Measurements from ENCODE around the gene SYVN1. TPM values are rescaled to one million over a fixed set of nuclear protein-coding genes. Genes with fewer than 3 reads are reported as not detected.

Gene SYVN1
- total RNA-seq, 1 experiment from 2014 or later, result 34.8 TPM

DNA sequence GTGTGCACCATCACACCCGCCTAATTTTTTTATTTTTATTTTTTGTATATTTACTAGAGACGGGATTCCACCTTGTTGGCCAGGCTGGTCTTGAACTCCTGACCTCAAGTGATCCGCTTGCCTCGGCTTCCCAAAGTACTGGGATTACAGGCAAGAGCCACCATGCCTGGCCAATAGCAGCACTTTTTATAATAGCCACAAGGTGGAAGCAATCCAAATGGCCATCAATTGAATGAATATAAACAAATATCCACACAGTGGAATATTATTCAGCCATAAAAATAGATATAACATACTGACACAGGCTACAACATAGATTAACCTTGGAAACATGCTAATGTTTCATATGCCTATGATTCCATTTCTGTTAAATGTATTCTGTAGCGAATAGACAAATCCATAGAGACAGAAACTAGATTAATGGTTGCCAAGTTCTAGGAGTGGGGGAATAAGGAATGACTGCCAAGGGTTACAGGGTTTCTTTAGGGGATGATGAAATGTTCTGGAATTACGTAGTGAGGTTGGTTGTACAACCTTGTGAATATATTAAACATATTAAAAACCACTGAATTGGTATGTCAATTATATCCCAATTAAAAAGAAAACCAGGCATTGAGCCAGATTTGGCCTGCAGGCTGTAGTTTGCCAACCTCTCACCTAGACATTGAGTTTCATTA, 33.5 kb downstream of the SYVN1 start:
- TF ChIP-seq, protein P1, sequence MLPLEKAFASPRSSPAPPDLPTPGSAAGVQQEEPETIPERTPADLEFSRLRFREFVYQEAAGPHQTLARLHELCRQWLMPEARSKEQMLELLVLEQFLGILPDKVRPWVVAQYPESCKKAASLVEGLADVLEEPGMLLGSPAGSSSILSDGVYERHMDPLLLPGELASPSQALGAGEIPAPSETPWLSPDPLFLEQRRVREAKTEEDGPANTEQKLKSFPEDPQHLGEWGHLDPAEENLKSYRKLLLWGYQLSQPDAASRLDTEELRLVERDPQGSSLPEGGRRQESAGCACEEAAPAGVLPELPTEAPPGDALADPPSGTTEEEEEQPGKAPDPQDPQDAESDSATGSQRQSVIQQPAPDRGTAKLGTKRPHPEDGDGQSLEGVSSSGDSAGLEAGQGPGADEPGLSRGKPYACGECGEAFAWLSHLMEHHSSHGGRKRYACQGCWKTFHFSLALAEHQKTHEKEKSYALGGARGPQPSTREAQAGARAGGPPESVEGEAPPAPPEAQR (CRISPR knock-in tag; IDR thresholded peaks at IDR 0.05), result no peak
- no peak for TF ChIP-seq ZNF138 (CRISPR knock-in tag; conservative IDR thresholded peaks at IDR 0.05)
- POLR2A ChIA-PET, result interaction anchor here (1.0 kb wide), 1 partner anchor 17 kb away, joined by 10 read pairs; the partner anchor contains the start of gene ZNHIT2

DNA sequence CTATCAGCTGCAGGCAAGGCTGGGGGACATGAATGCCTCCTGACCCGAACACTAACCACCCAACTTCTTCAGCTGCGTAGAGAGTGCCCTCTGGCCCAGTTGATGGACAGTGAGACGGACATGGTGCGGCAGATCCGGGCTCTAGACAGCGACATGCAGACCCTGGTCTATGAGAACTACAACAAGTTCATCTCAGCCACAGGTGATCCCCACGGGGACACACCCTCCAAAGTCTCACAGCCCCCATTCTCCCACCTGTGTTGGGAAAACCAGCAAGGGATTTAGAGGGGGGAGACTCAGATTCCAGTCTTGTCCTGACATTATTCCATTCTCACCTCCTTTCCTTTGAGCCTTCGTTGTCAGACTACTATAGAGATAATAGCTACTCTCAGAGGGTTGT, 37.4 kb downstream of the SYVN1 start:
- CTCF ChIA-PET, result interaction anchor here (0.6 to 9.9 kb wide), 6 partner anchors 15 to 372 kb away, joined by 3 to 104 read pairs (median 4); partner anchors contain the start of genes ARL2, TM7SF2 and ZNHIT2
- H3K36me3 Mint-ChIP-seq, result peaks cover 8% of the 10 kb centered on the region
- no peaks in the 10 kb centered on the region for H3K9me3 Mint-ChIP-seq
- peaks cover 6% of the 10 kb centered on the region for H3K4me1 Mint-ChIP-seq
- H3K27me3 Mint-ChIP-seq (ENCODE audit: low read depth), result no peaks in the 10 kb centered on the region
- TF ChIP-seq, protein P2, sequence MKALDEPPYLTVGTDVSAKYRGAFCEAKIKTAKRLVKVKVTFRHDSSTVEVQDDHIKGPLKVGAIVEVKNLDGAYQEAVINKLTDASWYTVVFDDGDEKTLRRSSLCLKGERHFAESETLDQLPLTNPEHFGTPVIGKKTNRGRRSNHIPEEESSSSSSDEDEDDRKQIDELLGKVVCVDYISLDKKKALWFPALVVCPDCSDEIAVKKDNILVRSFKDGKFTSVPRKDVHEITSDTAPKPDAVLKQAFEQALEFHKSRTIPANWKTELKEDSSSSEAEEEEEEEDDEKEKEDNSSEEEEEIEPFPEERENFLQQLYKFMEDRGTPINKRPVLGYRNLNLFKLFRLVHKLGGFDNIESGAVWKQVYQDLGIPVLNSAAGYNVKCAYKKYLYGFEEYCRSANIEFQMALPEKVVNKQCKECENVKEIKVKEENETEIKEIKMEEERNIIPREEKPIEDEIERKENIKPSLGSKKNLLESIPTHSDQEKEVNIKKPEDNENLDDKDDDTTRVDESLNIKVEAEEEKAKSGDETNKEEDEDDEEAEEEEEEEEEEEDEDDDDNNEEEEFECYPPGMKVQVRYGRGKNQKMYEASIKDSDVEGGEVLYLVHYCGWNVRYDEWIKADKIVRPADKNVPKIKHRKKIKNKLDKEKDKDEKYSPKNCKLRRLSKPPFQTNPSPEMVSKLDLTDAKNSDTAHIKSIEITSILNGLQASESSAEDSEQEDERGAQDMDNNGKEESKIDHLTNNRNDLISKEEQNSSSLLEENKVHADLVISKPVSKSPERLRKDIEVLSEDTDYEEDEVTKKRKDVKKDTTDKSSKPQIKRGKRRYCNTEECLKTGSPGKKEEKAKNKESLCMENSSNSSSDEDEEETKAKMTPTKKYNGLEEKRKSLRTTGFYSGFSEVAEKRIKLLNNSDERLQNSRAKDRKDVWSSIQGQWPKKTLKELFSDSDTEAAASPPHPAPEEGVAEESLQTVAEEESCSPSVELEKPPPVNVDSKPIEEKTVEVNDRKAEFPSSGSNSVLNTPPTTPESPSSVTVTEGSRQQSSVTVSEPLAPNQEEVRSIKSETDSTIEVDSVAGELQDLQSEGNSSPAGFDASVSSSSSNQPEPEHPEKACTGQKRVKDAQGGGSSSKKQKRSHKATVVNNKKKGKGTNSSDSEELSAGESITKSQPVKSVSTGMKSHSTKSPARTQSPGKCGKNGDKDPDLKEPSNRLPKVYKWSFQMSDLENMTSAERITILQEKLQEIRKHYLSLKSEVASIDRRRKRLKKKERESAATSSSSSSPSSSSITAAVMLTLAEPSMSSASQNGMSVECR (CRISPR knock-in tag; IDR thresholded peaks at IDR 0.05; ENCODE audit: borderline replicate concordance), result no peak
- TF ChIP-seq SMAD3 (CRISPR knock-in tag; IDR thresholded peaks at IDR 0.05; ENCODE audit: borderline replicate concordance), result no peak
- no peak for DNase-seq (ENCODE audit: low spot score)
- no peak overlapping the region for H3K27ac Mint-ChIP-seq
- no peak for ATAC-seq
- POLR2A ChIA-PET, result interaction anchor here (0.6 to 1.6 kb wide), 6 partner anchors 14 to 913 kb away, joined by 3 to 9 read pairs (median 4); partner anchors contain the start of genes BATF2, FAU, MRPL49 and TM7SF2
- H3K4me3 Mint-ChIP-seq, result peak overlapping the region; percentile 90

More for the DNA sequence above, 33.5 kb downstream of the SYVN1 start:
- H3K36me3 Mint-ChIP-seq, result peaks cover 11% of the 10 kb centered on the region
- DNase-seq (ENCODE audit: low spot score), result no peak
- ATAC-seq, result no peak
- no peak overlapping the region for H3K27ac Mint-ChIP-seq
- CTCF ChIA-PET, result interaction anchor here (9.9 kb wide), 1 partner anchor 11 kb away, joined by 104 read pairs; the partner anchor contains the start of gene TM7SF2
- H3K9me3 Mint-ChIP-seq, result no peaks in the 10 kb centered on the region
- no peak overlapping the region for H3K4me3 Mint-ChIP-seq
- no peaks in the 10 kb centered on the region for H3K27me3 Mint-ChIP-seq (ENCODE audit: low read depth)
- H3K4me1 Mint-ChIP-seq, result peaks cover 4% of the 10 kb centered on the region

DNA sequence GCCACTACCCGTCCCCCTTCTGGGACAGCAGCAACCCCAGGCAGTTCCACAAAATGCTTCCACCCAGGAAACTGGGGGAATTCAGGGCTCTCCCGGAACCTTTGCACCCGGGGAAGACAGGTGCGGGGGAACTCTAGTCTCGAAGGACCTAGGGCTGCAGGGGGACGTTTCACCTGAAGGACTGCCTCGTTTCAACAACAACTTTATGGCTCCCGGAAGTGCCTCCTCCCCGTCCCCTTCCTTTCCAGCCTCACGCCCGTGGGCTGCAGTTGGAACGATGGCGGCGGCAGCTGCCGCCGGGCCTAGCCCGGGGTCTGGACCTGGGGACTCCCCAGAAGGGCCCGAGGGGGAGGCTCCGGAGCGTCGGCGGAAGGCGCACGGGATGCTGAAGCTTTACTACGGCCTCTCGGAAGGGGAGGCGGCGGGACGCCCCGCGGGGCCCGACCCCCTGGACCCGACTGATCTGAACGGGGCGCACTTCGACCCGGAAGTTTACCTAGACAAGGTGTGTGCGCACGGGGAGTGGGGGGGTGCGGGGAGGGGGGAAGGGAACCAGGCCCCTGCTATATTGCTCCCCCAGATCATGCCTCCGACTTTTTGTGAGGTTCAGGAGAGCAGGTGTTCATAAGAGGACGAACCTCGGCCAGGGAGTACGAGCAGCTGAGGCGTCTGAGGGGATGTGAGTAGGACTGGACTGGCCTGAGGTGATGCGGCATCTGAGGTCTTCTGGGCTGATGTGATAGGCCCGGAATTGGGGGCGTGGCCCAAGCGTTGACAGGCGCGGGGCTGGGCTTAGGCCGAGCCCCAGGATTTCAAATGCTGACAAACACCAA, 38.1 kb downstream of the SYVN1 start, which contains the start of gene VPS51:
VPS51 (plus strand) TSS at position 241 of the 833 bp plus-strand sequence; CDS start at position 278, 37 bp downstream.
- no peaks in the 10 kb centered on the region for H3K9me3 Mint-ChIP-seq
- peak within 1 kb of the TSS; percentile 99 for H3K27ac Mint-ChIP-seq
- POLR2A ChIA-PET, result interaction anchor here (0.6 to 1.6 kb wide), 6 partner anchors 15 to 912 kb away, joined by 3 to 9 read pairs (median 4); partner anchors contain the start of genes BATF2, FAU, MRPL49 and TM7SF2
- peak within 1 kb of the TSS; percentile 90 for H3K4me3 Mint-ChIP-seq
- DNase-seq (ENCODE audit: low spot score) (peak; percentile 91), ATAC-seq (peak; percentile 98)
- H3K27me3 Mint-ChIP-seq (ENCODE audit: low read depth), result no peaks in the 10 kb centered on the region
- H3K4me1 Mint-ChIP-seq, result peaks cover 6% of the 10 kb centered on the region
- CTCF ChIA-PET, result interaction anchor here (0.6 to 9.9 kb wide), 7 partner anchors 15 to 371 kb away, joined by 3 to 104 read pairs (median 3); partner anchors contain the start of genes ARL2, SNX15, TM7SF2 and ZNHIT2
- H3K36me3 Mint-ChIP-seq, result peaks cover 8% of the 10 kb centered on the region
- TF ChIP-seq GTF2I (CRISPR knock-in tag; conservative IDR thresholded peaks at IDR 0.05) (0 out of 2 replicates have a peak, but pooled peaks have one; percentile 14), SMAD3 (CRISPR knock-in tag; IDR thresholded peaks at IDR 0.05; ENCODE audit: borderline replicate concordance) (no peak), ETV6 (CRISPR knock-in tag; IDR thresholded peaks at IDR 0.05) (peak; percentile 85; the same call in 1 of the 2 replicates), FOXK1 (CRISPR knock-in tag; IDR thresholded peaks at IDR 0.05) (peak; percentile 90)
- TF ChIP-seq, protein P3, sequence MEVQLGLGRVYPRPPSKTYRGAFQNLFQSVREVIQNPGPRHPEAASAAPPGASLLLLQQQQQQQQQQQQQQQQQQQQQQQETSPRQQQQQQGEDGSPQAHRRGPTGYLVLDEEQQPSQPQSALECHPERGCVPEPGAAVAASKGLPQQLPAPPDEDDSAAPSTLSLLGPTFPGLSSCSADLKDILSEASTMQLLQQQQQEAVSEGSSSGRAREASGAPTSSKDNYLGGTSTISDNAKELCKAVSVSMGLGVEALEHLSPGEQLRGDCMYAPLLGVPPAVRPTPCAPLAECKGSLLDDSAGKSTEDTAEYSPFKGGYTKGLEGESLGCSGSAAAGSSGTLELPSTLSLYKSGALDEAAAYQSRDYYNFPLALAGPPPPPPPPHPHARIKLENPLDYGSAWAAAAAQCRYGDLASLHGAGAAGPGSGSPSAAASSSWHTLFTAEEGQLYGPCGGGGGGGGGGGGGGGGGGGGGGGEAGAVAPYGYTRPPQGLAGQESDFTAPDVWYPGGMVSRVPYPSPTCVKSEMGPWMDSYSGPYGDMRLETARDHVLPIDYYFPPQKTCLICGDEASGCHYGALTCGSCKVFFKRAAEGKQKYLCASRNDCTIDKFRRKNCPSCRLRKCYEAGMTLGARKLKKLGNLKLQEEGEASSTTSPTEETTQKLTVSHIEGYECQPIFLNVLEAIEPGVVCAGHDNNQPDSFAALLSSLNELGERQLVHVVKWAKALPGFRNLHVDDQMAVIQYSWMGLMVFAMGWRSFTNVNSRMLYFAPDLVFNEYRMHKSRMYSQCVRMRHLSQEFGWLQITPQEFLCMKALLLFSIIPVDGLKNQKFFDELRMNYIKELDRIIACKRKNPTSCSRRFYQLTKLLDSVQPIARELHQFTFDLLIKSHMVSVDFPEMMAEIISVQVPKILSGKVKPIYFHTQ (CRISPR knock-in tag; IDR thresholded peaks at IDR 0.05), result peak; percentile 11; the same call in 1 of the 2 replicates
- TF ChIP-seq, protein P4, sequence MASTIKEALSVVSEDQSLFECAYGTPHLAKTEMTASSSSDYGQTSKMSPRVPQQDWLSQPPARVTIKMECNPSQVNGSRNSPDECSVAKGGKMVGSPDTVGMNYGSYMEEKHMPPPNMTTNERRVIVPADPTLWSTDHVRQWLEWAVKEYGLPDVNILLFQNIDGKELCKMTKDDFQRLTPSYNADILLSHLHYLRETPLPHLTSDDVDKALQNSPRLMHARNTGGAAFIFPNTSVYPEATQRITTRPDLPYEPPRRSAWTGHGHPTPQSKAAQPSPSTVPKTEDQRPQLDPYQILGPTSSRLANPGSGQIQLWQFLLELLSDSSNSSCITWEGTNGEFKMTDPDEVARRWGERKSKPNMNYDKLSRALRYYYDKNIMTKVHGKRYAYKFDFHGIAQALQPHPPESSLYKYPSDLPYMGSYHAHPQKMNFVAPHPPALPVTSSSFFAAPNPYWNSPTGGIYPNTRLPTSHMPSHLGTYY (CRISPR knock-in tag; IDR thresholded peaks at IDR 0.05), result 0 out of 2 replicates have a peak, but pooled peaks have one; percentile 10
- TF ChIP-seq, protein P5, sequence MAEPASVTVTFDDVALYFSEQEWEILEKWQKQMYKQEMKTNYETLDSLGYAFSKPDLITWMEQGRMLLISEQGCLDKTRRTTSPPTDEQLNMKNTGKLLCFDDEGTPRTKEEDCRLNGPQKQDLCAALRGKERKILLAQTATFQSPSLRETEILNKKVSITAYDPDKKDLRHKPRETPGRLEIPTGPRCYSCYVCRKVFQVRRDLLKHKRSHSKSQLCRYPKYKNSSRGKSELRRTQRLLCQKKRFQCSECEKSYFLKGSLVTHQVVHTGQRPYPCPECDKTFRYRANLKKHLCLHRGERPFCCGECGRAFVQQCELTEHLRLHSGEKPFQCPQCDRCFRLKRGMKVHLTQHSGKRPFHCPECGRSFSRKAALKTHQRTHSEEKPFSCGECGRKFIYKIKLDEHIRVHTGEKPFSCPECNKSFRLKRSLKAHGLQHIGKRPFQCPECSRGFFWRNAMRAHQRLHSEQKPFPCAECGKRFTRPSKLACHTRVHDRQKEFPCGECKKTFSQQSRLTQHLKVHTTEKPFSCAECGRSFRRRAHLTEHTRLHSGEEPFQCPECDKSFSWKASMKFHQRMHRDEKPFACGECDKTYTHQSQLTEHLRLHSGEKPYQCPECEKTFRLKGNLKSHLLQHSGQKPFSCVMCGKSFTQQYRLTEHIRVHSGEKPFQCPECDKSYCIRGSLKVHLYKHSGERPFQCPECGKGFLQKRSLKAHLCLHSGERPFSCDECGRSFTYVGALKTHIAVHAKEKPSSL (CRISPR knock-in tag; conservative IDR thresholded peaks at IDR 0.05), result no peak
- TF ChIP-seq, protein P6, sequence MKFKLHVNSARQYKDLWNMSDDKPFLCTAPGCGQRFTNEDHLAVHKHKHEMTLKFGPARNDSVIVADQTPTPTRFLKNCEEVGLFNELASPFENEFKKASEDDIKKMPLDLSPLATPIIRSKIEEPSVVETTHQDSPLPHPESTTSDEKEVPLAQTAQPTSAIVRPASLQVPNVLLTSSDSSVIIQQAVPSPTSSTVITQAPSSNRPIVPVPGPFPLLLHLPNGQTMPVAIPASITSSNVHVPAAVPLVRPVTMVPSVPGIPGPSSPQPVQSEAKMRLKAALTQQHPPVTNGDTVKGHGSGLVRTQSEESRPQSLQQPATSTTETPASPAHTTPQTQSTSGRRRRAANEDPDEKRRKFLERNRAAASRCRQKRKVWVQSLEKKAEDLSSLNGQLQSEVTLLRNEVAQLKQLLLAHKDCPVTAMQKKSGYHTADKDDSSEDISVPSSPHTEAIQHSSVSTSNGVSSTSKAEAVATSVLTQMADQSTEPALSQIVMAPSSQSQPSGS (CRISPR knock-in tag; IDR thresholded peaks at IDR 0.05; ENCODE audit: borderline replicate concordance, low read depth), result no peak
